Measurements from ENCODE around the gene SLC29A1. TPM values are rescaled to one million over a fixed set of nuclear protein-coding genes. Genes with fewer than 3 reads are reported as not detected.

Gene SLC29A1
- 3.2 and 4.7 TPM in 2 replicates for total RNA-seq

DNA sequence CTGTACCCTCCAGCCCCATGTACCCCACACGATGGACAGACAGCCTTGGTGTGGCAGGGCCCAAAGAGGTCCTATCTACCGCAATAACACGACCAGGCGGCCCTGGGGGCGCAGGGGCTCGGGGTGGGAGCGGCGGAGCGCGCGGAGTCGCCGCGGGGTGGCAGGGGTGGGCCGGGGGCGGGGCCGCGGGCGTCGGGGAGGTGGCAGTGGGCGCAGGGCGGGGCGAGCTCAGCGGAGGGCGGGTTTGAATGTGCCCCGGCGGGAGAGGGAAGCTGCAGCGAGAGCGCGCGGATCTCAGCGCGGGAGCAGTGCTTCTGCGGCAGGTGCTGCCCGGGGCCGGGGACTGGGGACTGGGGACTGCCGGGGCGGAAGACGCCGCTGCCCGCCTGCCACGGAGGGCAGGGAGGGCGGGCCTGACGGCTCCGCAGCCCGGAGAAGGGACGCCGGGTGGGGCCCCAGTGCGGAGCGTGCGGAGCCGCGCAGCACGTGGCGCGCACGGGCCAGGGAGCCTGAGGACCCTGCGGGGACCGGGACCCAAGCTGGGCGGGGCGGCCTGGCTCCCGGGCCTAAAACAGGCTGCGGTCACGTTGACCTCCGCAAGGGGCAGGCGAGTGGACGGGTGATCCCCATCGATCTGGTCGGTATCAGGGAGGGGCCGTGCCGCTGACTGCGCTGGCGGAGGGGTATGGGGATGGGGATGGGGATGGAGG, at the start of gene SLC29A1:
Gene SLC29A1 (plus strand): TSS at position 277 of the 710 bp plus-strand sequence. CDS start 3,719 bp downstream, outside the sequence.

DNA sequence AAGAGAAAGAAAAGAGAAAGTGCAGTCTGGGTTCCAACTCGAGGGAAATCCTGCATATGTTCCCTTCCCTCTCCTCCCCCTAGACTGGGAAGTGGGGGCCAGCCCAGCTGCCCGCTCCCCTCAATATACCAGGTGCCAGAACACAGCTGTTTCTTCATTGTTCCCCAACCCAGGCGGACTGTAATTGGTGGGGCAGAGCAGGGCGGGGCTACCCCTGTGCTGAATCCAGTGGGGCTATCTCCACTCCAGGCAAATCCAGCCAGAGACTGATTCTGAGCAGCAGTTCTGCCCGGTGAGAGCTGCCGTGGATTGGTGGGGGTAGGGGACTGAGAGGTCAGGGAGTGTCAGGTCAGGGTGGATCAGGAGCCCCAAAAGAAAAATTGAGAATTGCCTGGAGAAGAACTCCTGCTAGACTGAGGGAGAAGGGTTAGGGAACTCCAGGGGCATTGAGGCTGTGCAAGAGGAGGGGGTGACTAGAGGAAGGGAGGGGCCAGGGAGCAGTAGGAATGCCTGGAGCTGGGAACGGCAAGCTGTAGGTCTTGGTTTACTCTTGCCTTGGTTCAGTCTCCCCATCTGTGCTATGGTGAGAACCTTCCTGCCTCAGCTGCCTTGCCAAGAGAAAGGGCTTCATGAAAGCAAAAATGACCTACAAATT, 6.6 kb upstream of the SLC29A1 start, which contains the start of gene MYMX:
Gene MYMX (plus strand): TSS at position 250 of the 655 bp plus-strand sequence. CDS start 546 bp downstream, outside the sequence.

GRCh38 chr6:44246663-44247337, 23.4 kb downstream of the SLC29A1 start, which contains the start of gene HSP90AB1:
HSP90AB1 (plus strand) TSS chr6:44247101; CDS start chr6:44248630, 1,529 bp downstream.

DNA sequence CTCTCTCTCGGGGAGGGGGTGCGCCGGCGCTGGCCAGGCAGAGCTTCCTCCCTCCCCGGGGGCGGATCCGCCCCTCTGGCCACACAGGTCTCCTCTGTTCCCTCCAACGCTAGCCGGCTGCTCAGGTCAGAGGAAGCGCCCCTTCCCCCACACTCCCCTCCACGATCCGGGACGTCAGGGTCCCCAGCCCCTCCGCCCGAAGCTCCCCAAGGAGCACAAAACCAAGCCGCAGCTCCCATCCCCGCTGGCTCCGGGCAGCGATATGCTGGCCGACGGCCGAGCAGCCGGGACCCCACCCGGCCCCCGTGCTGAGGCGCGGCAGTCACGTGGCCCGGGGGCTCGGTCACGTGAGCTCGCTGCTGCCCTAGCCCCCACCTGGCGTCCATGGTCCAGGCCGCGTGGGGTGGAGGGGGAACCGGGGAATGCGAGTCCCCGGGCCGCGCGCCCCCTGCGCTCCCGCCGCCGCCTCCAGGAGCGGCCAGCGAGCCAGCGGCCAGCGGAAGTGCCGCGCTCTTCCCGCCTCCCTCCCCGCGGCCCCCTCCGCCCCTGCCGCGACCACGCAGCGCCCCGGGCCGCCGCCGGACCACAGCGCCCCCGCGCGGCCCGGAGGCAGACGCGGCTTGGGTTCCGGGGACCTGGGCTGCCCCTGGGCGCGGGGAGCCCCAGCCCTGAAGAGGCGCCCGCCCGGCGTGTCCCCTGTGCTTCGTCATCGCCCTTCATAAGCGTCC, 33.8 kb downstream of the SLC29A1 start, which contains the start of gene SLC35B2:
Gene SLC35B2 (minus strand): TSS at position 504 of the 728 bp plus-strand sequence. CDS start 118 bp downstream, at position 386.

GRCh38 chr6:44265007-44265721, 41.8 kb downstream of the SLC29A1 start, which contains the start of gene NFKBIE:
NFKBIE (minus strand) TSS chr6:44265551; CDS start chr6:44265346, 205 bp downstream.

GRCh38 chr6:44269921-44270525, 46.6 kb downstream of the SLC29A1 start, which contains the start of gene TMEM151B:
TMEM151B (plus strand) TSS chr6:44270450; CDS start chr6:44270743, 293 bp downstream.

Other genes starting within 250 kb of the SLC29A1 start
- gene MRPL14, start 96.1 kb upstream of the SLC29A1 start, total RNA-seq, result 31.3 and 54.1 TPM in 2 replicates
- gene TMEM63B, start 96.0 kb upstream of the SLC29A1 start, total RNA-seq, result 17.5 and 24.8 TPM in 2 replicates
- gene CAPN11, start 64.8 kb upstream of the SLC29A1 start, total RNA-seq, result under 0.01 TPM in 1 of 2 replicates, not detected in the other
- not detected in 2 replicates for gene MYMX, start 6.7 kb upstream of the SLC29A1 start, total RNA-seq
- 289 and 353 TPM in 2 replicates for gene HSP90AB1, start 23.5 kb downstream of the SLC29A1 start, total RNA-seq
- 55.2 and 80.9 TPM in 2 replicates for gene SLC35B2, start 33.9 kb downstream of the SLC29A1 start, total RNA-seq
- 3.3 TPM in 2 replicates for gene NFKBIE, start 42.0 kb downstream of the SLC29A1 start, total RNA-seq
- under 0.01 TPM in 2 replicates for gene TMEM151B, start 46.9 kb downstream of the SLC29A1 start, total RNA-seq
- 16.2 and 24.6 TPM in 2 replicates for gene AARS2, start 89.8 kb downstream of the SLC29A1 start, total RNA-seq
- 0.16 TPM in 1 of 2 replicates, not detected in the other for gene SPATS1, start 119.1 kb downstream of the SLC29A1 start, total RNA-seq
- 15.3 and 18.4 TPM in 2 replicates for gene CDC5L, start 164.1 kb downstream of the SLC29A1 start, total RNA-seq